Measurements from ENCODE around the gene RNF144B. TPM values are rescaled to one million over a fixed set of nuclear protein-coding genes. Genes with fewer than 3 reads are reported as not detected.
"Not testable (repeated sequence)": the region's sequence is repeated elsewhere in the genome, so short reads cannot be mapped to it uniquely, and the experiment has no call there.

The RNF144B gene
- total RNA-seq, 1 donor from 2014 or later = 33.4 TPM

DNA sequence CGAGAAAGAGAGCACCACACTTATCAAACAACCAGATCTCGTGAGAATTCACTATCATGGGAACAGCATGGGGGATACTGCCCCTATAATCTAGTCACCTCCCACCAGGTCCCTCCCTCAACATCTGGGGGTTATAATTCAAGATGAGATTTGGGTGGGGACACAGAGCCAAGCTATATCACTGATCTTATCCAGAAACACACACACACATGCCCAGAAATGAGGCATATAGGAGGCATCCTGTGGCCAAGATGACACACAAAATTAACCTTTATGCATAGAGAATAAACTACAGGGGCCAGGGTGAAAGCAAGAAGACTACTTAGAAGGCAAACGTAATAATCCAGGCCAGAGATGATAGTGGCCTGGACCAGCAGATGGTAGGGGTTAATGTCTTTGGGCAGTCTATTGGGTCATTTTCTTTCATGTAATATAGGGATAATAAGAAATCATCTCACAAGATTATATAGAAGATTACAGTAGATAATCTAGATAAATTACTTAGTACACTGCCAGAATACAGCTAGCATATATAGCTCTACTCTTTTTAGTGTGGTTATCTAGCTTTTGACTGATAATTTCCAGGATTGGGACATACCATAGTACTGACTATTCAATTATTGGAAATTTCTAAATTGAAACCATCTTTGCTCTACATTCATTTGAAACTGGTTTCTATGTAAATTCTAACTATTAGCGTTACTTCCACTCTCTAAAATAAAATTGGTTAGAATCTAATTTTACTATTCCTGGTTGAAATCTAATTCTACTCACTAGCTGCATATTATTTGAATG, 20.0 kb downstream of the RNF144B start:
- no peak for DNase-seq (ENCODE audit: extremely low read depth, low read depth, low spot score)

DNA sequence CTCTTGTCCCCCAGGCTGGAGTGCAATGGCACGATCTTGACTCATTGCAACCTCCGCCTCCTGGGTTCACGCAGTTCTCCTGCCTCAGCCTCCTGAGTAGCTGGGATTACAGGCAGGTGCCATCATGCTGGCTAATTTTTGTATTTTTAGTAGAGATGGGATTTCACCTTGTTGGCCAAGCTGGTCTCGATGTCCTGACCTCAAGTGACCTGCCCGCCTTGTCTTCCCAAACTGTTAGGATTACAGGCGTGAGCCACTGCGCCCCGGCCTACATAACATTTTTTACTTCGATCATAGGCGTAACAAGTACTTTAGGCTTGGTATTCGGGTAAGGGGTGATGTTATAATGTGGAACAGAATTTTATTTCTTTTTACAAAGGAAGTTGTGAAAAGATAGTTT, 22.5 kb downstream of the RNF144B start:
- not testable (repeated sequence) for DNase-seq (ENCODE audit: extremely low read depth, low read depth, low spot score)

DNA sequence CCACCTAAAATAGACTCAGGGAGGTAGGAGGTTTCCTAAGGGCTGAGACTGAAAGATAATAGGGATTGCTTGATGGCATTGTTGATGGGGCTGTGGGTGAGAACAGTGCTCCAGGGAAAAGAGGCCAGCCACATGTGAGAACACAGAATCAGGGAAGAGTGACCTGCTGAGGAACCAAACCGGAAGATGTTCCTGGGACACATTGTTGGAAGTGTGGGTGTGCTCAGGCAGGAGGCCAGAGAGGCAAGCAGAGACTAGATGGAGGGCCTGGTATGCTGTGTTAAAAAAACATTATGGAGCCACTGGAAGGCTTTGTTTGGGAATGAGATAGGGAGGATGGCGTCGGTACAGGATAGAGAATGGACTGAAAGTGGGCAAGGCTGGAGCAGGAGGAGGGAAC, 23.3 kb downstream of the RNF144B start:
- no peak for DNase-seq (ENCODE audit: extremely low read depth, low read depth, low spot score)

DNA sequence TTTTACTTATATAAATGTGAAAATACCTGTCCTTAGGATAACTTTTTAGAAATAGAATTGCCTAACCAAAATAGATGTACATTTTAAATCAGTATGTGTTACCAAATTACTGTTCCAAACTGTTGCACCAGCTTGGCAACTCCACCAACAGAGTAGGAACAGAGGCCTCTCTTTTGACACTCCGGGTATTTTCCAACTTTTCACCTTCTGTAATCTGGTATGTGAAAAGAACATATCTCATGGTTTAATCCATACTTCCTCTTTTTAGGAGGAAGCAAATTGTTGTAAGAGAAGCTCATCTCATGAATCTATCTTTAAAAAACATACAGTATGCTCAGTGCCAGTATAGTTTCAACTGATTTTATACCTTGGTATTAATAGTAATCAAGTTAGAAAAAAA, 24.9 kb downstream of the RNF144B start:
- no peak for DNase-seq (ENCODE audit: extremely low read depth, low read depth, low spot score)

DNA sequence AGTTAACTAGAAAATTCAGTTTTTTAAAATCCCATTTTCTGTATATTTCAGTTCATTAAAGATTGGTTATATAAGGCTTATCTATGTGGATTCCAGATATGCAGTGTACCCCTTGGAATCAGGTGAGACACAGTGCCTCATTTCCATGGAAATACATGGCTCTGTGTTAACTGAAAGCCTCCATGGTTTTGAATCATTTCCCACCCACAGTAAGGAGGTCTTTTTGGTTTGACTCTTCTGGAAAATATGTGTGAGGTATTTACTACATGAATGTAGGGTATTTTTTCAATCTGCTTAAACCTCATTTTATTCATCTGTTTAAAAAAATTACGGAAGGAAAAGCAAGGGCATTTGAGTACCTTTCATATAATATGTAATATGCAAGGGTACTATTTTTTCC, 25.5 kb downstream of the RNF144B start:
- no peak for DNase-seq (ENCODE audit: extremely low read depth, low read depth, low spot score)

DNA sequence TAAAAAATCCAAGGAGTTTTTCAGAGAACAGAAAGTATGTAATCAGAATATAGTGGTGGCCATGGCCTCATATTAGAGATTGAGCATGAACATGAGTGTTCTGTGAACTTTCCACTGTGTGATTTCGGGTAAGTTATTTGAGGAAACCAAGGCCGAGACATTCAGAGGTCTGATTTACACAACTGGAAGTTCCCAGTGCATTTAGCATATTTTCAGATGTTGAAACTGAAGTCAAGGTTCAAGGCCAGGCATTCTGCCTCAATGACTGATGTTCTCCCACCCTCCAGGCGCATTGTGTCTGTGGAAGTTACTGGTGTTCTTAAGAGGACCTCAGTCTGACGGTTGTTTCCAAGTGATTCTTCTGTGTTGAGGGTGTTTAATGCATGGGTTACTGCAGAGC, 26.2 kb downstream of the RNF144B start:
- DNase-seq (ENCODE audit: extremely low read depth, low read depth, low spot score) = no peak

DNA sequence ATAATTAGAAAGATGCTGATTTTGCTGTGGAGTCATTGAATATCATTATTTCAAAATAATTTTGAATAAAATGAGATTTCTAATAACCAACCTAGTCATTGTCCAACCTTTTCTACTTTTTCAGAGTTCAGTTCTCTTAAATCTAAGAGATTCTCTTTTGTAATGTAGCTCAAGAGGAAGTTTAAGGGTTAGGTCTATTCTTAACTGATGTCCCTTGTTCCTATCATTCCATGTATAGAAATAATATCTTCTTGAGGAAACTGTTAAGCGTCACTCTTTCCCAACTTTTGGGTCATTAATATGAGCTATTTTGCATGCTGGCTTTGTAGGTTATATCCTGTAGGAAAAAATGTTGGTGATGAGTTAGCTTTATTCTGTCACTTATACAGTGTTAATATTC, 27.0 kb downstream of the RNF144B start:
- DNase-seq (ENCODE audit: extremely low read depth, low read depth, low spot score) = no peak

DNA sequence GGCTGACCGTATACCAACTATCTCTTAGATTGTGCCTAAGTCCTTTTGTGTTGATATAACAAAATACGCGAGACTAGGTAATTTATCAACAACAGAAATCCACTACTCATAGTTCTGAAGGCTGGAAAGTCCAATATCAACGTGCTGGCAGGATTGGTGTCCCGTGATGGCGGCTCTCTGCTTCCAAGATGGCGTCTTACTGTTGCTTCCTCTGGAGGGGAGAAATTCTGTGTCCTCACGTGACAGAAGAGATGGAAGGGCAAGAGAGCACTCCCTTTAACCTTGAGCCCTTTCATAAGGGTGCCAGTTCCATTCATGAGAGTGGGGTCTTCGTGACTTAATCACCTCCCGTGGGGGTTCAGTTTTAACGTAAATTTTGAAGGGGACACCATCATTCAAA, 28.1 kb downstream of the RNF144B start:
- DNase-seq (ENCODE audit: extremely low read depth, low read depth, low spot score) = no peak

DNA sequence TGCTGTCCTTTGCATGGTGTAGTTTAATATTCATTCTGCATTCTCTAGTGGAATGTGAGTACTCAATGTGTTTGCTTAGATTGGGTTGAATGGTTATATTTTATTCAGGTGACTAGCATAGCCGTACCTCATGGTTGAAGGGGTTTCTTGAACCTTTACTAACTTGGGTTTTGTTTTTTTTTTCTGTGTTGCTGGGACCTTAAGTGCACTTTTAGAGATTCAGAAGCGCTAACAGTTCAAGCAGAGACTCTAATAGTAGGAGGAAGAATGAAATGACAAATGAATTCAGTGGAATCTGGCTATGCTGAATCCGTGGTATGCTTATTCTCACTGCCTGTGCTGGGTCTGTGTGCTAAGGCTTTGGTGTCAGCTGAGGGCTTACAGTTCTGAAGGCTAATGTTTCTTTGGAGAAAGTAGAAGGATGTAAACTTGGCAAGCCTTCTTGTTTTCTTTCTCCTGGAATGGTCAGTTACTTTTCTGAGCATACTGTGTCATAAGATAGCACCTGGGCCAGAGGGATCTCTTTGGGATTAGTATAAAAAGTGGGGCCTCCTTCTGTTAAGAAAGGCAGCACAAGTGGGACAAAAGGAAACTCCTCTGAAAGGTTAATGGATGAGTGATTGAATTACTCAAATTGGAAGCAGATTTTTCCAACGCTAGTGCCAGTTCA, 28.7 kb downstream of the RNF144B start:
- no peak for DNase-seq (ENCODE audit: extremely low read depth, low read depth, low spot score)

DNA sequence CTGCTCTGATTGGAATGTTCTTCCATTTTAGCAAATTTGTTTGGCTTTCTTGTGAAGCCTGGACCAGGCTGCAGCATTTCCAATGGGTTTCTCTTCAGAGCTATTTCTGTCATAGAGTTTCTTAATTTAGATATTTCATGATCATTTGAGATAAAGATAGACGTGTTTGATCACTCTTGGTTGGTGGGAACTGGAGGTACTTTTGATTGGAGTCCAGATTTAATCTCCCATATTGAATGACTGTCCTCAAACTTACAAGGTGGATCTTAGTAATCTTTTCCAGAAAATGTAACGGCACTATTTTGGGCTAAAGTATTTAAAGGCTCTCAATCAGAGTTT, 29.2 kb downstream of the RNF144B start:
- DNase-seq (ENCODE audit: extremely low read depth, low read depth, low spot score) = no peak

DNA sequence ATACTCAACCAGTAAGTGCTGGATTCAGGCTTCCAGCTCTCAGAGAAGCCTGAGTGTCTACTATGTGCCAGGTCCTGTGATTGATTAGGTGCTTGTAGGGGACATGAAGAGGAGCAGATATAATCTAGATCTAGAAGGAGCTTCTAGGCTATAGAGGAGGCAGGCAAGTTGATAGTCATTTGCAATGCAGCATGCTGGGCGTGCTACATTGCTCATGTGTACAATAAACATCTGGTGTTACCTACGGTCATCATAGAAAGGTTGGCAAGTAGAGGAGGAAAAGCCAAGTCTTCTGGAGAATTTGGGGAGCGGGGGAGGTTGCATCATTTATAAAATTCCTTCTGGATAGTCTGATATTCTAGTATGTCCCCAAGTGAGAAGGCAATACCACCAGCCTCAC, 33.2 kb downstream of the RNF144B start:
- no peak for DNase-seq (ENCODE audit: extremely low read depth, low read depth, low spot score)

DNA sequence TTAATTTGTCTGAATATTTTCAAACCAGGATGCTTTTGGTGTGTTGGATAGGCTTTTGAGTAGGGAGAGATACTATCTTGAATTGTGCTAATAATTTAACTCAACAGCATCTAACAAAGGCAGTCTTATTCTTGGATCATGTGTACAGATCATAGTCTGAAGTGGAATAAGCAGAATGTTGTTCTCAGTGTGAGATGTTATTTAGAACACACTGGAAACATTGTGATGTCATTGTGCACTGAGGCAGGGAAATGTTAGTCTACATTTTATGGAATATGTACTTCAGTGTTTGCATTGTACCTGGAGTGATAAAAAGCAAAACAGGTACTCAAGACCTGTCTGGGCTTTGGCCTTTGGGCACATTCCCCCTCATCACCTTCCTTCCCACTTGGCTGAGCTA, 35.0 kb downstream of the RNF144B start:
- DNase-seq (ENCODE audit: extremely low read depth, low read depth, low spot score) = no peak

DNA sequence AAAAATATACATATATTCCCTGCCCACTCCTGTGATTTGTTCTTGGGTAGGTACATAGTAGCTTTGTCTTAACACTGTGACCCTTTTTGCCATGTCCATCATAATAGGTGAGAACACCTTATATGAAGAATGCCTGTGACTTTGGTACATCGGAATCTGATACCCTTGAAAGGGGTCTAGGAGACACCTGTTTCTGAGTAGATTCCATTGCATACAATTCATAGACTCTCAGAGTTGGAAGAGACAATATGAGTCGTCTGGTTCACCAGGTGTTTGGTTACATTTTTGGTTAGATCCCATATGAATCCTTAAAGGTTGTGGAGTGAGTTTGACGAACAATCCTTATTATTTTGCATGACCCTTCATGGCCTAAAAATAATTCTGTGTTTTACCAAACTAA, 36.3 kb downstream of the RNF144B start:
- no peak for DNase-seq (ENCODE audit: extremely low read depth, low read depth, low spot score)

DNA sequence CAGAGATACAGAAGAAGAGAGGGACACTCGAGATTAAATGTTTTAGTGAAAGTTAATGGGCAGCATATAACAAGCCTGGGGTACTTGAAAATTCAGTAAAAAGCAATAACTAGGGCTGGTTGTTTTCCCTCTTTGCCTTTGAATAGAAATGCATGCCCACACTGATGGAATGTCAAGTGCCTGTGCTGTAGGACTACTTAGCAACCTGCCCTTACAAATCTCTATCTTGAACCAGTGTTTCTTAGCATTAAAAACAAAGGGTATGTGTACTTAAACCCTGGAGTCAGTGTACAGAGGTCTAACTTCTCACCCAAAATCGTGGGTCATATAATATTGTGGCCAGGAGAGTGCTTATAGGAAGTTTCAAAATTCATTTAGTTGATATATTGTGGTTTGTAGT, 37.1 kb downstream of the RNF144B start:
- DNase-seq (ENCODE audit: extremely low read depth, low read depth, low spot score) = no peak

DNA sequence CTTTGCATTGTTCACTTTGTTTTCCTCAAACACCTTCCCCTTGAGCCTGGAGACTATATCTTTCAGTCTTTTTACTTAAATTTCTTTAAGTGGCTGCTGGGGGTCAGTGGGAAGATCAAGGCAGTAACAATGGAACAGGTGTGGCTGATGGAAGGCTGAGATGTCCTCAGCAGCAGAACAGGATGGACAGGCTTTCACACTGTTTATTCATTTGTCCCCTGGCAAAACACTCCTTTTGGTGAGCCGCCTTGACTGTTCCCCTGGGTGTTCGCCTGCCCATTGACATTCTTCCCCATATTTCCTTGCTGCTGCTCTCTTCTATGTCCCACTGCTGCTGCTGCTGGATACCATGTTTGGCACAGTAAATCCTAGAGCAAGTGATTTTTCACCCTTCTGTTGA, 38.1 kb downstream of the RNF144B start:
- DNase-seq (ENCODE audit: extremely low read depth, low read depth, low spot score) = no peak

DNA sequence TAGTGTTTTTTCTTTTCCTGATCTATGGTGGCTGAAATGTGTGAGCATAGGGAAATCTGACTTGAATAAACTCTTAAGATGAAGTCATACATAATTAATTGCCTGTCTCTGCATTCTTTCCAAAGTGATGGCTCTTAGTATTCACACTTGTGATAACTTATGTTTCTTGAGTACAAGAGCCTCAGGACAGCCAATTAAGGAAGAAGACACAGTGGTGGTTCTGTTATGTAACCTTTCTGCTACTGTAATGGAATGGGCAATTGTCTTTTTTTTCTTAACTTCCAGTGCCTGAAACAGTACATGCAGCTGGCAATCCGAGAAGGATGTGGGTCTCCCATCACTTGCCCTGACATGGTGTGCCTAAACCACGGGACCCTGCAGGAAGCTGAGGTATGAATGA, 40.1 kb downstream of the RNF144B start:
- DNase-seq (ENCODE audit: extremely low read depth, low read depth, low spot score) = no peak

DNA sequence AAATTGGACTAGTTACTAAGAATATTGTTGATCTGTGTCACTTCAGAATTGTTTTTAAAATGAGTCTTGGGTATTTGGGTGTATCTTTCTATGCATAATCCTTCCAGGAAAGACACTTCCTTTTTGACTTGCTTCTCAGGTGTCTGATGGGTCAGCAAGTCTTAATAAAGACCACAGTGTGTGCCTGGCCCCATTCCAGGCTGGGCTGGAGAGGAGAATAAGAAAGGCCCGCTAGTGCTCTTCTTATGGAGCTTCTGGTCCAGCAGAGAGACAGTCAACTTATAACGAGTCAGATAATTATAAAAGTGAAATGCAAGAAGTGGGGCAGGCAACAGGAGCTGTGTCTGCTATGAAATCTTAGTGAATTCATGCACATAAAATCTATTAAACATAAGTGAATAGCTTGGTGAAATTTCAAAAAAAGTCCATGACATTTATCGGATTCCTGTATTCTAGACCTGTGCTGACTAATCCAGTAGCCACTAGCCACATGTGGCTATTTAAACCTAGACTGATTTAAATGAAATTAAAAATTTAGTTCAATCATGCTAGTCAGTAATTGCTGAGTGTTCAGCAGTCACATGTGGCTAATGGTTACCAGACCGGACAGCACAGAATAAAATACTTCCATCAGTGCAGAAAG, 42.6 kb downstream of the RNF144B start:
- DNase-seq (ENCODE audit: extremely low read depth, low read depth, low spot score) = no peak

DNA sequence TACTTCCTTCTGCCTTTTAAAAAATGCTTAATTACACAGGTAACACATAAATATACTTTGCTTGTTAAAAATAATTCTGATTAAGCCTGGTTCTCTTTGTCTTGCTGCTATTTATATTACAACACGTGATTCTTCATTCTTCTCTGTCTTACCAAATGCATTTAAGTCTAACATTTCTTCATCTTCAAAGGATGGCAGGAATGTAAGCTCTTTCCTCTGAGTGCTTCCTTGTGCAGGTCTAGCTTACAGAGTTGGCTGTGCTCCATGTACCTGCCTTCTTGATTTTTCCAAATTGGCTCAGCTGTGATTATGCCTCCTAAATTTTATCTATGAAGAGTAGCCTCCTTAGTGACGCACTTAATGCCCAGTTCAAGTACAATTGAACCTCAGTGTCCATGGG, 44.4 kb downstream of the RNF144B start:
- DNase-seq (ENCODE audit: extremely low read depth, low read depth, low spot score) = no peak

DNA sequence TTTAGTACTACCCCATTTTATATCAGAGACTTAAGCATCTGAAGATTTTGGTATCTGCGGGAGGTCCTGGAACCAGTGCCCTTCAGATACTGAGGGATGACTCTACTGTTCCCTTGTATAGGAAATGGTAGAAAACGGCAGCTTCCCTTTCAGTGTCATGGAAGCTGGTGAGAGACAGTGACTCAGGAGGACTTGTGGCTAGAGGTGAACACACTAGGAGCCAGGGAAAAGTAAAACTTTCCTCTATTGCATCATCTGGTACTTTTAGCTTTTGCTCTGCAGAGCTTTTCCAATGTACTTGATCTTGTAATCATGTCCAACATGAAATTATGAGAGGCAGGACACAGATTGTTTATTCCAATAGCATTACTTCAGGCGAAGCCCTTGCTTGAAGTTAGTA, 45.0 kb downstream of the RNF144B start:
- no peak for DNase-seq (ENCODE audit: extremely low read depth, low read depth, low spot score)

DNA sequence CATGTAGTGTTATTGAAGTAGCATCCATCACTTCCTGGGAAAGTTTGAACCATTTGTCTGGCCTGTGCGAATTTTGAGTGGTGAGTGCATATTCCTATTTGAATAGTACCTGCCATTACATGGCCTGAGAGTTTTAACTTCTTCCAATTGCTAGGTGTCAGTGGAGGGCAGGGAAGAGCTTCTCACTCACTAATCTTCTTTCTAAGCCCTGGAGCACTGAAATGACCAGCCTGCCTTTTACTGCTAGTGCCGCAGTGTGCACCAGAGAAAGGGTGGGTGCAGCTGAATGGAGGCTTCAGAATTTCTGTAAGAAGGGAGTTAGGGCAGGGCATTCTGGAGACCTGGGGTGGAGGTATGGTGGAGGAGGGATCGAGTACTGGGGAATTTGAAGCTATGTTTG, 45.5 kb downstream of the RNF144B start:
- no peak for DNase-seq (ENCODE audit: extremely low read depth, low read depth, low spot score)

DNA sequence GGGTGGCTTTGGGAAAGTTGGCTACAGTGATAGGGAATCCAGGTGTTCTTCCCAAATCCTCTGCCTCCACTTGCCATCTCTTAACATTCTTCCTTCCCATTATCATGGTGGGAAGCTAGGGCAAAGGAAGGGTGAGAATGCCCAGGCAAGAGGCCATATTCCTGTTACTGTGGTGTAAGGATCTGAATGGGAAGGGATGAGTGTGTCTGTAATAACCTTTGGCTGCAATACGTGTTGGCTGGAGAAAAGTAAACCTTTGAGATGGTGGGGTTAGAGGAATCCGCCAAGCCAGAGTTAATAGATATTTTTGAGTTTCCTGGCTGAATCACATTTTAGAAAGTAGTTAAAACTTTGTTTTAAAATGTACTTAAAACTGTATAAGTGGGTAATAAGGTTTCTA, 45.9 kb downstream of the RNF144B start:
- no peak for DNase-seq (ENCODE audit: extremely low read depth, low read depth, low spot score)

DNA sequence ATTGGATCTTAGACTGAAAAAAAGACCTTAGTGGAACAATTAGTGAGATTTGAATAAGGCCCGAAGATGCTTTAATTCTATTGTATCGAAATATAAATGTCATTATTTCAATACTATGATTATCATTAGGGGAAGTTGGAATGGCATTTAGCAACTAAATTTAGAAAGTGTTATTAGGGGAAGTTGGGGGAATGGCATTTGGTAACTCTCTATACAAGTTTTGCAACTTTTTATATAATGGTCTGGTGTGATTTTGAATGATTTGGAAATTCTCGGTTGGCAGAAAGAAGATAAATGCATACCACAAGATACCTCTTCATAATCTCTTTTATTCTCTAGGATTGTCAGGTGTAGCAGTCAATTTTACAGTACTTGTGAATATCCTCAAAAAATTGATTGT, 49.2 kb downstream of the RNF144B start:
- DNase-seq (ENCODE audit: extremely low read depth, low read depth, low spot score) = no peak

All from glomerular endothelial cell (primary cell).